Activated CD8-positive, alpha-beta T cell treated with anti-CD3 and anti-CD28 coated beads, Interleukin-2, amount 10 ng/mL, durations not matched to agents 7 days and 5 days (primary cell): ENCODE data around the gene WFDC2. TPM values are rescaled to one million over a fixed set of nuclear protein-coding genes. Genes with fewer than 3 reads are reported as not detected.

Experiments
- ATAC-seq: fragments of 150-1000 bp; cut with Tn5 transposase; one replicate; pipeline ENCODE4 v1.10.0; 2021; ENCODE audit warnings: moderate library complexity
- CTCF ChIA-PET: fragments of 350-600 bp; sonication (Branson Sonifier 250); formaldehyde crosslinking; loops from one replicate; lab custom pipeline; 2021; ENCODE audit warnings: antibody characterized with exemption; lab: Charles Lee
- POLR2A ChIA-PET: fragments of 350-600 bp; sonication (Branson Sonifier 250); formaldehyde crosslinking; loops from one replicate; lab custom pipeline; 2021; ENCODE audit warnings: antibody characterized with exemption; lab: Charles Lee
- DNase-seq: peaks from one replicate; pipeline ENCODE4 v3.0.0-alpha.2; 2020
- H3K27ac Mint-ChIP-seq: one replicate; pipeline ENCODE4 v1.8.0; 2021; ENCODE audit warnings: mild to moderate bottlenecking, mixed read lengths
- H3K27me3 Mint-ChIP-seq: one replicate; pipeline ENCODE4 v1.8.0; 2021; ENCODE audit warnings: low read depth, mixed read lengths
- H3K36me3 Mint-ChIP-seq: one replicate; pipeline ENCODE4 v1.8.0; 2021; ENCODE audit warnings: low read depth, mixed read lengths
- H3K4me1 Mint-ChIP-seq: one replicate; pipeline ENCODE4 v1.8.0; 2021; ENCODE audit warnings: low read depth, mixed read lengths
- H3K4me3 Mint-ChIP-seq: one replicate; pipeline ENCODE4 v1.8.0; 2021; ENCODE audit warnings: mild to moderate bottlenecking, mixed read lengths
- H3K9me3 Mint-ChIP-seq: one replicate; pipeline ENCODE4 v1.8.0; 2022; ENCODE audit warnings: mixed read lengths; ENCODE audit not compliant: insufficient read depth
- total RNA-seq, 2 experiments: library from RNA; stranded (reverse); gene quantifications; one replicate each; pipeline ENCODE4 v1.2.3, GENCODE V29; 2021

The WFDC2 gene
- total RNA-seq, 2 experiments from 2014 or later = not detected

GRCh38 chr20:45436732-45437485 is 32.6 kb upstream of the WFDC2 start:
- H3K27ac Mint-ChIP-seq = peak overlapping the region; percentile 61
- peak; percentile 90 for DNase-seq
- H3K4me3 Mint-ChIP-seq = peak overlapping the region; percentile 80

DNA sequence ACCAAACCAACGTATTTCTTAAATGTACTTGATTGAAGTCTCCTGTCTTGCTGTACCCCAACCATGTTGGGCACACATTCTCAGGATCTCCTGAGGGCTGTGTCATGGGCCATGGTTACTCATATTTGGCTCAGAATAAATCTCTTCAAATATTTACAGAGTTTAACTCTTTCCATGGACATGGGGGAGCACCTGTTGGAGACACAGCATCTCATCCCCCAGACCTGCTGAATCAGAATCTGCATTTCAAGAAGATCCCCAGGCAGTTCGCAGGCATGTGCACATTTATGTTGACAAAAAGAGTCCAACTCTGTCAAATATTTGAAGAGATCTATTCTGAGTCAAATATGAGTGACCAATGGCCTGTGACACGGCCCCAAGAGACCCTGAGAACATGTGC is 29.1 kb upstream of the WFDC2 start:
- H3K27me3 Mint-ChIP-seq = peaks cover 21% of the 10 kb centered on the region
- no peak overlapping the region for H3K27ac Mint-ChIP-seq
- H3K4me1 Mint-ChIP-seq = peaks cover 43% of the 10 kb centered on the region
- CTCF ChIA-PET = interaction anchor here (0.6 to 12.5 kb wide), 5 partner anchors 10 to 355 kb away, joined by 3 to 606 read pairs (median 3); partner anchors contain the start of genes SYS1 and TP53TG5
- no peaks in the 10 kb centered on the region for H3K36me3 Mint-ChIP-seq
- no peaks in the 10 kb centered on the region for H3K9me3 Mint-ChIP-seq
- DNase-seq = no peak
- POLR2A ChIA-PET = interaction anchor here (0.6 kb wide), 1 partner anchor 68 kb away, joined by 3 read pairs; no protein-coding TSS in a partner anchor
- no peak overlapping the region for H3K4me3 Mint-ChIP-seq
- ATAC-seq = no peak

More at GRCh38 chr20:45436732-45437485, 32.6 kb upstream of the WFDC2 start:
- ATAC-seq = peak; percentile 99
- peaks cover 28% of the 10 kb centered on the region for H3K4me1 Mint-ChIP-seq
- H3K9me3 Mint-ChIP-seq = no peaks in the 10 kb centered on the region
- H3K36me3 Mint-ChIP-seq = peaks cover 12% of the 10 kb centered on the region
- ChIA-PET CTCF (interaction anchor here (0.6 to 12.5 kb wide), 48 partner anchors 9 to 565 kb away, joined by 3 to 606 read pairs (median 6); partner anchors contain the start of genes DBNDD2, PIGT, SDC4 and SYS1), POLR2A (interaction anchor here (0.6 to 1.8 kb wide), 6 partner anchors 13 to 469 kb away, joined by 3 to 13 read pairs (median 6); partner anchors contain the start of genes PIGT and SYS1)
- H3K27me3 Mint-ChIP-seq = peaks cover 1% of the 10 kb centered on the region

- ChIA-PET POLR2A (no interaction called here), CTCF (interaction anchor here (12.5 kb wide), 1 partner anchor 72 kb away, joined by 606 read pairs; the partner anchor contains the start of genes SYS1 and TP53TG5)
- H3K4me1 Mint-ChIP-seq = peaks cover 49% of the 10 kb centered on the region
- no peak overlapping the region for H3K4me3 Mint-ChIP-seq
- peaks cover 28% of the 10 kb centered on the region for H3K27me3 Mint-ChIP-seq
- H3K27ac Mint-ChIP-seq = no peak overlapping the region
- H3K9me3 Mint-ChIP-seq = no peaks in the 10 kb centered on the region
- ATAC-seq (no peak), DNase-seq (no peak)
- no peaks in the 10 kb centered on the region for H3K36me3 Mint-ChIP-seq
Observed at GRCh38 chr20:45440891-45441685, 28.5 kb upstream of the WFDC2 start.

DNA sequence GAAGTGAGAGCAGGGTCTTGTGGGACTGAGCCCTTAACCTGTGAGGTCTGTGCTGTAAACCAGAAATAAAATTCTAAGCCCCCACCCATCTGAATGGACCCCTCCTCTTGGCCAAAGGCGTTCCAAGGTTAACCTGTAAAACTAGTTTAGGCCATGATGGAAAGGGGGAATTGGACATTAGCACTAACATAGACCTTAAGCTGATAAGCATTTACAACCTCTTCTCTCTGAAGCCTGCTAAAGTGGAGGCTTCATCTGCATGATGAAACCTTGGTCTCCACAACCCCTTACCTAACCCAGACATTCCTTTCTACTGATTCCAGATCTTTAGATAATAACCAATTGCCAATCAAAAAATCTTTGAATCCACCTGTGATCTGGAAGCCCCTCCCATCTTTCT is 27.8 kb upstream of the WFDC2 start:
- no peak overlapping the region for H3K27ac Mint-ChIP-seq
- DNase-seq (no peak), ATAC-seq (no peak)
- H3K27me3 Mint-ChIP-seq = peaks cover 28% of the 10 kb centered on the region
- no peaks in the 10 kb centered on the region for H3K9me3 Mint-ChIP-seq
- peaks cover 49% of the 10 kb centered on the region for H3K4me1 Mint-ChIP-seq
- H3K4me3 Mint-ChIP-seq = no peak overlapping the region
- POLR2A ChIA-PET = no interaction called here
- CTCF ChIA-PET = no interaction called here
- H3K36me3 Mint-ChIP-seq = no peaks in the 10 kb centered on the region

DNA sequence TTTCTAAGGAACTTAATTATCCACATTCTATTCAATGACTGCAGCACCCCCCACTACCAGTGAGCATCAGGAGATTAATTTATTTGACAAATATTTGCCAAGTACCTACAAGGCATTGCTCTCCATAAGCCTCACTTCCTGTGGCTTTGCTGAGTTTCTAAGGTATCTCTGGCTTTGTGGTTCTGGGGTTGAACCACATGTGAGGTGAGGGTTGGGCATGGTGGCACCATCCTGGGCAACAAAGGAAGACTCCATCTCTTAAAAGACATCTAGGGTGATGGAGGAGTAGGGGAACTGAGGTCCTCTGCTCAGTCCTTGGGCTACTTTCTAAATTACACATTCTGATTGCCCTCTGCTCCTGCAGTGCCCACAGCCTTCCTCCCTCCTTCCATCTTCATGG is 25.5 kb upstream of the WFDC2 start:
- DNase-seq (peak; percentile 76), ATAC-seq (peak; percentile 74)
- CTCF ChIA-PET = interaction anchor here (0.9 to 12.4 kb wide), 9 partner anchors 6 to 327 kb away, joined by 3 to 118 read pairs (median 7); partner anchors contain the start of gene SYS1
- POLR2A ChIA-PET = interaction anchor here (1.0 to 1.7 kb wide), 2 partner anchors 8 to 81 kb away, joined by 3 to 4 read pairs; partner anchors contain the start of gene SYS1
- H3K27me3 Mint-ChIP-seq = peaks cover 28% of the 10 kb centered on the region
- H3K36me3 Mint-ChIP-seq = no peaks in the 10 kb centered on the region
- peak overlapping the region; percentile 30 for H3K4me3 Mint-ChIP-seq
- H3K4me1 Mint-ChIP-seq = peaks cover 47% of the 10 kb centered on the region
- H3K9me3 Mint-ChIP-seq = no peaks in the 10 kb centered on the region
- peak overlapping the region; percentile 74 for H3K27ac Mint-ChIP-seq

GRCh38 chr20:45445805-45446562 is 23.6 kb upstream of the WFDC2 start:
- Mint-ChIP-seq H3K27ac (no peak overlapping the region), H3K27me3 (peaks cover 28% of the 10 kb centered on the region), H3K36me3 (no peaks in the 10 kb centered on the region), H3K9me3 (no peaks in the 10 kb centered on the region), H3K4me1 (peaks cover 42% of the 10 kb centered on the region), H3K4me3 (no peak overlapping the region)
- DNase-seq (peak; percentile 51), ATAC-seq (peak; percentile 64)
- POLR2A ChIA-PET = no interaction called here
- CTCF ChIA-PET = interaction anchor here (0.8 to 12.4 kb wide), 12 partner anchors 8 to 337 kb away, joined by 3 to 118 read pairs (median 4); partner anchors contain the start of gene SYS1

DNA sequence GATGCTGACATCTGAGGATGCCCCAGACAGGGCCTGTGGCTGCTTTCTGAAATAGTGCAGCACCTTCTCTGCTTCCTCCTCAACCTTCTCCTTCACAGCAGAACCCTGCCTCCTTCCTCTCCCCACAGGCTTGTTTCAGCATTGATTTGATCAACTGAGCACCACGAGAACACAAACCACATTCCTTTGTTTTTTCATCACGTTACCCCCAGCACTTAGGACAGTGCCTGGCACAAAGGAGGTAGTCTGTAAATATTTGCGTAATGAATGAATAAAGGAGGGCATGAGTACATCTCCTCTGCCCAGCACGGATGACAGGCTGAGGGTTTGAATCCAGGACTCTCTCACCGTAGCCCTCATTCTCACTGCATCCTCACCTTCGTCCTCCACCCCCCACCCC is 21.3 kb upstream of the WFDC2 start:
- no peak overlapping the region for H3K4me3 Mint-ChIP-seq
- ChIA-PET CTCF (interaction anchor here (2.4 to 12.4 kb wide), 4 partner anchors 11 to 85 kb away, joined by 10 to 118 read pairs (median 100); partner anchors contain the start of gene SYS1), POLR2A (no interaction called here)
- DNase-seq (no peak), ATAC-seq (no peak)
- no peak overlapping the region for H3K27ac Mint-ChIP-seq
- H3K9me3 Mint-ChIP-seq = no peaks in the 10 kb centered on the region
- peaks cover 35% of the 10 kb centered on the region for H3K4me1 Mint-ChIP-seq
- H3K36me3 Mint-ChIP-seq = no peaks in the 10 kb centered on the region
- H3K27me3 Mint-ChIP-seq = peaks cover 24% of the 10 kb centered on the region

DNA sequence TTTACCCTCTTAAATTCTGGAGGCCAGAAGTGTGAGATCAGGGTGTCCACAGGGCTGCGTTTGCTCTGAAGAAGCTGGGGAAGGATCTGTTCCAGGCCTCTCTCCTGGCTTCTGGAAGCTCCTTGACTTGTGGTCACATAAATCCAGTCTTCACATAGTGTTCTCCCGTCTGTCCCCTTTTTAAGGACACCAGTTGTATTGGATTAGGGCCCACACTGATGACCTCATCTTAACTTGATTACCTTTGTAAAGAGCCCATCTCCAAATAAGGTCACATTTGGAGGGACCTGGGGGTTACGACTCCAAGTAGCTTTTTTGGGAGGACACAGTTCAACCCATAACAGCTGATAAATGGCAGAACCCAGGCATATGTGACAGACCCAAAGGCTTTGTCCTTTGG is 20.0 kb upstream of the WFDC2 start:
- ATAC-seq (no peak), DNase-seq (no peak)
- Mint-ChIP-seq H3K27ac (no peak overlapping the region), H3K4me3 (no peak overlapping the region), H3K4me1 (peaks cover 24% of the 10 kb centered on the region), H3K9me3 (no peaks in the 10 kb centered on the region), H3K36me3 (no peaks in the 10 kb centered on the region), H3K27me3 (peaks cover 15% of the 10 kb centered on the region)
- CTCF ChIA-PET = interaction anchor here (0.9 to 12.4 kb wide), 19 partner anchors 10 to 322 kb away, joined by 3 to 118 read pairs (median 8); partner anchors contain the start of genes PIGT, SDC4 and SYS1
- POLR2A ChIA-PET = interaction anchor here (0.7 to 1.2 kb wide), 2 partner anchors 13 to 142 kb away, joined by 3 read pairs; no protein-coding TSS in a partner anchor

- no peak overlapping the region for H3K4me3 Mint-ChIP-seq
- peaks cover 17% of the 10 kb centered on the region for H3K4me1 Mint-ChIP-seq
- ATAC-seq (peak; percentile 50), DNase-seq (peak; percentile 42)
- H3K27ac Mint-ChIP-seq = no peak overlapping the region
- CTCF ChIA-PET = interaction anchor here (0.7 to 12.4 kb wide), 24 partner anchors 9 to 321 kb away, joined by 3 to 118 read pairs (median 5); partner anchors contain the start of genes PIGT, SDC4 and SYS1
- H3K36me3 Mint-ChIP-seq = no peaks in the 10 kb centered on the region
- no peaks in the 10 kb centered on the region for H3K9me3 Mint-ChIP-seq
- POLR2A ChIA-PET = interaction anchor here (0.6 to 1.2 kb wide), 4 partner anchors 14 to 1240 kb away, joined by 3 read pairs; partner anchors contain the start of gene OSER1
- H3K27me3 Mint-ChIP-seq = peaks cover 9% of the 10 kb centered on the region
Observed at GRCh38 chr20:45450097-45450818, 19.3 kb upstream of the WFDC2 start.

GRCh38 chr20:45452238-45452637 is 17.3 kb upstream of the WFDC2 start:
- Mint-ChIP-seq H3K36me3 (no peaks in the 10 kb centered on the region), H3K9me3 (no peaks in the 10 kb centered on the region), H3K27me3 (no peaks in the 10 kb centered on the region), H3K27ac (no peak overlapping the region), H3K4me3 (no peak overlapping the region), H3K4me1 (peaks cover 4% of the 10 kb centered on the region)
- ChIA-PET CTCF (interaction anchor here (1.3 to 12.4 kb wide), 7 partner anchors 10 to 332 kb away, joined by 3 to 118 read pairs (median 76); partner anchors contain the start of gene SYS1), POLR2A (interaction anchor here (1.1 kb wide), 1 partner anchor 9 kb away, joined by 3 read pairs; no protein-coding TSS in a partner anchor)
- no peak for ATAC-seq
- DNase-seq = no peak
